Endothelial cell of umbilical vein (primary cell): Measurements from ENCODE around the gene YIPF1. TPM values are rescaled to one million over a fixed set of nuclear protein-coding genes. Genes with fewer than 3 reads are reported as not detected.

Experiments
- BruUV-seq: library from RNA; stranded (reverse); fragments of 400-500 nt; replicated peaks from 2 replicates; lab custom pipeline; 2021; lab: Mats Ljungman, UMichigan
- CTCF ChIA-PET: fragments of 300-600, 350-600 bp; sonication (Branson Sonifier 250); formaldehyde crosslinking; loops from one replicate; lab custom pipeline; 2021; ENCODE audit warnings: antibody characterized with exemption, inconsistent platforms; lab: Charles Lee
- POLR2A ChIA-PET: fragments of 300-600, 350-600 bp; sonication (Branson Sonifier 250); formaldehyde crosslinking; loops from one replicate; lab custom pipeline; 2021; ENCODE audit warnings: antibody characterized with exemption, inconsistent platforms; lab: Charles Lee
- DNase-seq: peaks from one replicate; pipeline ENCODE4 v3.0.0-alpha.2; 2011; ENCODE audit warnings: low read depth, low spot score
- FAIRE-seq: peaks from 2 replicates; lab custom pipeline; 2011; peaks lifted over from hg19 to GRCh38; lab: Jason Lieb, UNC
- H2AFZ ChIP-seq: 2 replicates; pipeline ENCODE4 v1.6.0; 2012; ENCODE audit warnings: low read depth, low read length, control low read depth, inconsistent platforms
- H3K27ac ChIP-seq: 2 replicates; pipeline ENCODE4 v1.5.1; 2011; ENCODE audit warnings: low read depth, mild to moderate bottlenecking, control low read depth, low read length, moderate library complexity; ENCODE audit not compliant: insufficient read depth
- H3K27me3 ChIP-seq, 2 experiments: 2 replicates each; pipeline versions ENCODE4 v1.6.0 to v1.6.1; 2011; ENCODE audit warnings: low read length in 2 of 2, mixed read lengths in 1 of 2; ENCODE audit not compliant: control insufficient read depth in 2 of 2, insufficient read depth in 2 of 2
- H3K36me3 ChIP-seq, 2 experiments: 2 replicates in 1 of 2; 3 replicates in 1 of 2; pipeline ENCODE4 v1.5.1; 2011; ENCODE audit warnings: low read length in 2 of 2, mild to moderate bottlenecking in 1 of 2, moderate library complexity in 1 of 2; ENCODE audit not compliant: control insufficient read depth in 2 of 2, insufficient read depth in 2 of 2; ENCODE audit errors: extremely low read depth in 1 of 2
- H3K4me1 ChIP-seq: 3 replicates; pipeline ENCODE4 v1.5.1; 2011; ENCODE audit warnings: mild to moderate bottlenecking, low read length; ENCODE audit not compliant: control insufficient read depth, insufficient read depth; ENCODE audit errors: extremely low read depth
- H3K4me2 ChIP-seq: 2 replicates; pipeline ENCODE4 v1.6.1; 2011; ENCODE audit warnings: low read length, control low read depth, mixed read lengths; ENCODE audit not compliant: insufficient read depth
- H3K4me3 ChIP-seq, 3 experiments: fragments of 200-600 bp in 1 of 3; sonication (generic), shearing (Covaris generic) in 1 of 3; replicated peaks in 1 of 3; 2 replicates each; pipeline ENCODE4 v1.5.1; 2011 to 2016; ENCODE audit warnings: control low read depth in 3 of 3, low read length in 3 of 3, mild to moderate bottlenecking in 2 of 3, inconsistent platforms in 1 of 3, low read depth in 1 of 3, moderate library complexity in 1 of 3; ENCODE audit not compliant: insufficient read depth in 1 of 3
- H3K79me2 ChIP-seq: 2 replicates; pipeline ENCODE4 v1.6.0; 2012; ENCODE audit warnings: low read length, inconsistent platforms; ENCODE audit not compliant: control insufficient read depth, insufficient read depth
- H3K9ac ChIP-seq: replicated peaks from 2 replicates; pipeline ENCODE3; 2011; ENCODE audit warnings: low read length, control low read depth; ENCODE audit not compliant: insufficient read depth; ENCODE audit errors: extremely low read depth
- H3K9me1 ChIP-seq: replicated peaks from 3 replicates; pipeline ENCODE4 v1.6.0; 2011; ENCODE audit warnings: mild to moderate bottlenecking, low read length; ENCODE audit not compliant: control insufficient read depth, insufficient read depth; ENCODE audit errors: extremely low read depth
- H3K9me3 ChIP-seq: replicated peaks from 2 replicates; pipeline ENCODE4 v1.5.1; 2012; ENCODE audit warnings: low read length, inconsistent platforms; ENCODE audit not compliant: control insufficient read depth, insufficient read depth
- H4K20me1 ChIP-seq: replicated peaks from 2 replicates; pipeline ENCODE3; 2011; ENCODE audit warnings: mild to moderate bottlenecking, low read length; ENCODE audit not compliant: control insufficient read depth, insufficient read depth; ENCODE audit errors: extremely low read depth
- CTCF ChIP-seq, 2 donors: IDR thresholded peaks; 1 replicate in 1 of 2; 2 replicates in 1 of 2; pipeline ENCODE4 v1.5.1; 2011; ENCODE audit warnings: low read length in 2 of 2, mild to moderate bottlenecking in 2 of 2, moderate library complexity in 2 of 2, control low read depth in 1 of 2, inconsistent platforms in 1 of 2, low read depth in 1 of 2; ENCODE audit not compliant: insufficient read depth in 1 of 2; ENCODE audit errors: extremely low read depth in 1 of 2
- GATA2 ChIP-seq: IDR thresholded peaks from 2 replicates; pipeline ENCODE4 v1.7.0; 2011; ENCODE audit warnings: low read depth, mild to moderate bottlenecking, moderate library complexity, mixed read lengths, low read length; ENCODE audit not compliant: insufficient read length, insufficient read depth
- JUN ChIP-seq: IDR thresholded peaks from 2 replicates; pipeline ENCODE4 v1.6.1; 2011; ENCODE audit warnings: borderline replicate concordance, low read depth; ENCODE audit not compliant: insufficient read length, insufficient read depth
- MYC ChIP-seq: IDR thresholded peaks from one replicate; pipeline ENCODE4 v1.6.1; 2011; ENCODE audit warnings: mild to moderate bottlenecking, low read depth, low read length
- POLR2A ChIP-seq: IDR thresholded peaks from 2 replicates; pipeline ENCODE4 v1.6.1; 2012; ENCODE audit warnings: low read depth, mild to moderate bottlenecking, control low read depth, low read length
- POLR2AphosphoS5 ChIP-seq: IDR thresholded peaks from 2 replicates; pipeline ENCODE4 v1.6.1; 2012; ENCODE audit warnings: low read depth, mild to moderate bottlenecking, control low read depth, low read length, moderate library complexity; ENCODE audit not compliant: insufficient read depth
- dilution Hi-C: fragments of 300-500 bp; cut with MboI; formaldehyde crosslinking; loops from one replicate; pipeline ENCODE4 v1.15.0; 2019; ENCODE audit warnings: low sequenced_read_pairs; ENCODE audit not compliant: extremely low pct_ligation_motif_present
- intact Hi-C: fragments of 100-400 bp; cut with micrococcal nuclease; formaldehyde crosslinking; loops from one replicate; pipeline ENCODE4 v1.10.0; 2022
- polyA plus RNA-seq, 4 experiments: library from polyadenylated mRNA; depleted of rRNA in 3 of 4; stranded (reverse) in 3 of 4; unstranded in 1 of 4; fragments of >200 nt; gene quantifications; 2 replicates each; pipeline versions ENCODE4 v1.2.1 to v1.2.3, GENCODE V29; 2011 to 2012; ENCODE audit warnings: missing spikeins in 1 of 4
- total RNA-seq: library from RNA; stranded (reverse); gene quantifications from 2 replicates; pipeline ENCODE4 v1.2.3, GENCODE V29; 2021
- TF ChIP-seq, protein P1 (sequence below): IDR thresholded peaks from 2 replicates; pipeline ENCODE4 v1.6.1; 2011; ENCODE audit not compliant: insufficient read depth, insufficient read length

Gene YIPF1
- total and polyA plus RNA-seq, 2 donors (not counting 3 experiments of a cell fraction or from before 2014, with no cell fraction given), result 14.8 to 26.2 TPM

GRCh38 chr1:53899708-53900107 lies 10.1 kb upstream of the YIPF1 start:
- Histone ChIP-seq H4K20me1 (no peaks in the 10 kb centered on the region), H3K4me3 (no peak overlapping the region), H3K9ac (no peak overlapping the region), H3K27ac (no peak overlapping the region), H3K4me2 (no peak overlapping the region), H3K79me2 (no peaks in the 10 kb centered on the region), H3K9me1 (no peaks in the 10 kb centered on the region), H2AFZ (no peak overlapping the region), H3K9me3 (no peaks in the 10 kb centered on the region), H3K4me1 (no peaks in the 10 kb centered on the region), H3K27me3 (no peaks in the 10 kb centered on the region), H3K36me3 (no peaks in the 10 kb centered on the region)
- TF ChIP-seq MYC (no peak), JUN (no peak), CTCF (IDR thresholded peaks at IDR 0.05; ENCODE audit: extremely low read depth in 1 of 2, insufficient read depth in 1 of 2, low read depth in 1 of 2, low read length in 2 of 2) (no peak), POLR2A (no peak), GATA2 (no peak), POLR2AphosphoS5 (no peak)
- TF ChIP-seq, protein P1, sequence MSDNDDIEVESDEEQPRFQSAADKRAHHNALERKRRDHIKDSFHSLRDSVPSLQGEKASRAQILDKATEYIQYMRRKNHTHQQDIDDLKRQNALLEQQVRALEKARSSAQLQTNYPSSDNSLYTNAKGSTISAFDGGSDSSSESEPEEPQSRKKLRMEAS, result no peak
- intact Hi-C loops (no loop called here), dilution Hi-C loops (no loop called here)
- CTCF ChIA-PET, result interaction anchor here (1.3 to 2.1 kb wide), 3 partner anchors 13 to 46 kb away, joined by 4 to 7 read pairs (median 6); partner anchors contain the start of genes IFT25 and LRRC42
- POLR2A ChIA-PET, result no interaction called here
- DNase-seq, result no peak
- FAIRE-seq, result no peak
- BruUV-seq, result no TSS peak
